ENCODE data around the gene TM9SF3.

Gene TM9SF3

GRCh38 chr10:96488161-96488935, 98.5 kb downstream of the TM9SF3 start:
- H3K4me1 ChIP-seq (ENCODE audit: insufficient read depth, insufficient read length), result no peaks in the 10 kb centered on the region
- no peak for DNase-seq (ENCODE audit: low read depth, low spot score)
- H3K9me3 ChIP-seq (ENCODE audit: insufficient read depth, low read length), result no peaks in the 10 kb centered on the region
- no peak overlapping the region for H3K9ac ChIP-seq (ENCODE audit: insufficient read length, low read depth)
- TF ChIP-seq SUZ12 (IDR thresholded peaks at IDR 0.05; ENCODE audit: extremely low read depth, insufficient read depth, insufficient read length) (no peak), YY1 (IDR thresholded peaks at IDR 0.05; ENCODE audit: insufficient read depth, insufficient read length) (no peak), ZNF274 (IDR thresholded peaks at IDR 0.05; ENCODE audit: low read depth, low read length) (no peak)
- H3K27me3 ChIP-seq (ENCODE audit: insufficient read depth, insufficient read length), result no peaks in the 10 kb centered on the region
- H3K4me3 ChIP-seq (ENCODE audit: insufficient read length, low read depth), result no peak overlapping the region
- no peaks in the 10 kb centered on the region for H3K36me3 ChIP-seq (ENCODE audit: insufficient read depth, insufficient read length, low read length)

- H3K36me3 ChIP-seq (ENCODE audit: insufficient read depth, insufficient read length, low read length), result peaks cover 4% of the 10 kb centered on the region
- H3K9ac ChIP-seq (ENCODE audit: insufficient read length, low read depth), result no peak overlapping the region
- no peaks in the 10 kb centered on the region for H3K4me1 ChIP-seq (ENCODE audit: insufficient read depth, insufficient read length)
- no peaks in the 10 kb centered on the region for H3K9me3 ChIP-seq (ENCODE audit: insufficient read depth, low read length)
- H3K27me3 ChIP-seq (ENCODE audit: insufficient read depth, insufficient read length), result no peaks in the 10 kb centered on the region
- DNase-seq (ENCODE audit: low read depth, low spot score), result no peak
- TF ChIP-seq SUZ12 (IDR thresholded peaks at IDR 0.05; ENCODE audit: extremely low read depth, insufficient read depth, insufficient read length), result no peak
- no peak for TF ChIP-seq YY1 (IDR thresholded peaks at IDR 0.05; ENCODE audit: insufficient read depth, insufficient read length)
- no peak overlapping the region for H3K4me3 ChIP-seq (ENCODE audit: insufficient read length, low read depth)
These were observed 103.8 kb downstream of the TM9SF3 start for GRCh38 chr10:96482815-96483588.

GRCh38 chr10:96478355-96478754, 108.5 kb downstream of the TM9SF3 start:
- H3K9ac ChIP-seq (ENCODE audit: insufficient read length, low read depth), result no peak overlapping the region
- TF ChIP-seq ZNF274 (IDR thresholded peaks at IDR 0.05; ENCODE audit: low read depth, low read length) (no peak), YY1 (IDR thresholded peaks at IDR 0.05; ENCODE audit: insufficient read depth, insufficient read length) (no peak), SUZ12 (IDR thresholded peaks at IDR 0.05; ENCODE audit: extremely low read depth, insufficient read depth, insufficient read length) (no peak)
- peaks cover 4% of the 10 kb centered on the region for H3K36me3 ChIP-seq (ENCODE audit: insufficient read depth, insufficient read length, low read length)
- DNase-seq (ENCODE audit: low read depth, low spot score), result no peak
- H3K4me3 ChIP-seq (ENCODE audit: insufficient read length, low read depth), result no peak overlapping the region
- H3K9me3 ChIP-seq (ENCODE audit: insufficient read depth, low read length), result no peaks in the 10 kb centered on the region
- H3K4me1 ChIP-seq (ENCODE audit: insufficient read depth, insufficient read length), result peaks cover 2% of the 10 kb centered on the region
- no peaks in the 10 kb centered on the region for H3K27me3 ChIP-seq (ENCODE audit: insufficient read depth, insufficient read length)

- Histone ChIP-seq H3K4me3 (ENCODE audit: insufficient read length, low read depth) (no peak overlapping the region), H3K4me1 (ENCODE audit: insufficient read depth, insufficient read length) (peaks cover 2% of the 10 kb centered on the region), H3K9ac (ENCODE audit: insufficient read length, low read depth) (no peak overlapping the region), H3K27me3 (ENCODE audit: insufficient read depth, insufficient read length) (no peaks in the 10 kb centered on the region), H3K36me3 (ENCODE audit: insufficient read depth, insufficient read length, low read length) (no peaks in the 10 kb centered on the region), H3K9me3 (ENCODE audit: insufficient read depth, low read length) (no peaks in the 10 kb centered on the region)
- peak; percentile 15 for DNase-seq (ENCODE audit: low read depth, low spot score)
- TF ChIP-seq SUZ12 (IDR thresholded peaks at IDR 0.05; ENCODE audit: extremely low read depth, insufficient read depth, insufficient read length) (no peak), ZNF274 (IDR thresholded peaks at IDR 0.05; ENCODE audit: low read depth, low read length) (no peak), YY1 (IDR thresholded peaks at IDR 0.05; ENCODE audit: insufficient read depth, insufficient read length) (no peak)
These were observed 112.9 kb downstream of the TM9SF3 start for GRCh38 chr10:96473866-96474265.

- TF ChIP-seq SUZ12 (IDR thresholded peaks at IDR 0.05; ENCODE audit: extremely low read depth, insufficient read depth, insufficient read length) (no peak), YY1 (IDR thresholded peaks at IDR 0.05; ENCODE audit: insufficient read depth, insufficient read length) (no peak), ZNF274 (IDR thresholded peaks at IDR 0.05; ENCODE audit: low read depth, low read length) (no peak)
- Histone ChIP-seq H3K9ac (ENCODE audit: insufficient read length, low read depth) (no peak overlapping the region), H3K4me3 (ENCODE audit: insufficient read length, low read depth) (no peak overlapping the region), H3K36me3 (ENCODE audit: insufficient read depth, insufficient read length, low read length) (no peaks in the 10 kb centered on the region), H3K27me3 (ENCODE audit: insufficient read depth, insufficient read length) (no peaks in the 10 kb centered on the region), H3K9me3 (ENCODE audit: insufficient read depth, low read length) (no peaks in the 10 kb centered on the region), H3K4me1 (ENCODE audit: insufficient read depth, insufficient read length) (peaks cover 2% of the 10 kb centered on the region)
- DNase-seq (ENCODE audit: low read depth, low spot score), result no peak
These were observed 116.6 kb downstream of the TM9SF3 start for GRCh38 chr10:96470116-96470743.

- Histone ChIP-seq H3K27me3 (ENCODE audit: insufficient read depth, insufficient read length) (no peaks in the 10 kb centered on the region), H3K9me3 (ENCODE audit: insufficient read depth, low read length) (no peaks in the 10 kb centered on the region), H3K4me3 (ENCODE audit: insufficient read length, low read depth) (no peak overlapping the region), H3K9ac (ENCODE audit: insufficient read length, low read depth) (no peak overlapping the region), H3K4me1 (ENCODE audit: insufficient read depth, insufficient read length) (peaks cover 1% of the 10 kb centered on the region), H3K36me3 (ENCODE audit: insufficient read depth, insufficient read length, low read length) (no peaks in the 10 kb centered on the region)
- DNase-seq (ENCODE audit: low read depth, low spot score), result no peak
- no peak for TF ChIP-seq ZNF274 (IDR thresholded peaks at IDR 0.05; ENCODE audit: low read depth, low read length)
- no peak for TF ChIP-seq YY1 (IDR thresholded peaks at IDR 0.05; ENCODE audit: insufficient read depth, insufficient read length)
- TF ChIP-seq SUZ12 (IDR thresholded peaks at IDR 0.05; ENCODE audit: extremely low read depth, insufficient read depth, insufficient read length), result no peak
These were observed 118.0 kb downstream of the TM9SF3 start for GRCh38 chr10:96468845-96469244.

Measured in NT2/D1 (cell line).